HG02943 (cell line): ENCODE data around the gene POLDIP2.
A peak's percentile ranks its signal among the peaks of the same experiment; 100 is the strongest.

Source experiments
- ATAC-seq: cut with Tn5 transposase; IDR thresholded peaks from one replicate; pipeline ENCODE4 v1.9.1; 2021; ENCODE audit warnings: mild to moderate bottlenecking, low read depth, moderate library complexity; ENCODE audit not compliant: unreplicated experiment

POLDIP2 gene, protein sequence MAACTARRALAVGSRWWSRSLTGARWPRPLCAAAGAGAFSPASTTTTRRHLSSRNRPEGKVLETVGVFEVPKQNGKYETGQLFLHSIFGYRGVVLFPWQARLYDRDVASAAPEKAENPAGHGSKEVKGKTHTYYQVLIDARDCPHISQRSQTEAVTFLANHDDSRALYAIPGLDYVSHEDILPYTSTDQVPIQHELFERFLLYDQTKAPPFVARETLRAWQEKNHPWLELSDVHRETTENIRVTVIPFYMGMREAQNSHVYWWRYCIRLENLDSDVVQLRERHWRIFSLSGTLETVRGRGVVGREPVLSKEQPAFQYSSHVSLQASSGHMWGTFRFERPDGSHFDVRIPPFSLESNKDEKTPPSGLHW

DNA sequence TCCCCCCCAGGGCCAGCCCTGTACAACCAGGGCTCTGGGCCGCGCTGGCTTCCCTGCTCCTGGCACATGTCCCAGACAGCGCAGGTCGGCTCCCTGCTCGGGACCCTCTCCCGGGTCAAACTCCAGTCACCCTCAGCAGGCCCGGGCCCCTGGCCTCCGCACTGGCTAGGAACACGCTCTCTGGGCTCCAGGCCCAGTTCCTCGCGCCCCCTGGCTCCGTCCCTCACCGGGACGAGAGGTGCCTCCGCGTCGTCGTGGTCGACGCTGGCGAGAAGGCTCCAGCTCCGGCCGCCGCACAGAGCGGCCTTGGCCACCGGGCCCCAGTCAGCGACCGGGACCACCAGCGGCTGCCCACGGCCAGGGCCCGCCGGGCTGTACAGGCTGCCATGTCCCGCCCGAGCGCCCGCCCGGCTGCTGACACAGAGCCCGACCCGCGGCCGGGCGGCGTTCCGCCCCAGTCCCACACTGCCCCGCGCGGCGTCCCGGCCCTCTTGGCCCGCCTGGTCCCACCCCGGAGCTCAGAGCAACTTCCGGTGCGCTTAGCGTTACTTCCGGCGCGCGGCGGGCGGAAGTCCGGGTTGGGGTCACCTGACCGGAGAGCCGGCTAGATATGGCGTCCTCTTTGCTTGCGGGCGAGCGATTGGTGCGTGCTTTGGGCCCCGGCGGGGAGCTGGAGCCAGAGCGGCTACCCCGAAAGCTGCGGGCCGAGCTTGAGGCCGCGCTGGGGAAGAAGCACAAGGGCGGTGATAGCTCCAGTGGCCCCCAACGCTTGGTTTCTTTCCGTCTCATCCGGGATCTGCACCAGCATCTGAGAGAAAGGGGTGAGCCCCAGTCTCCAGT is at the start of gene POLDIP2:
Gene POLDIP2 (minus strand): TSS at position 467 of the 840 bp plus-strand sequence. CDS start 79 bp downstream, at position 388.
- peak; percentile 94 for ATAC-seq

DNA sequence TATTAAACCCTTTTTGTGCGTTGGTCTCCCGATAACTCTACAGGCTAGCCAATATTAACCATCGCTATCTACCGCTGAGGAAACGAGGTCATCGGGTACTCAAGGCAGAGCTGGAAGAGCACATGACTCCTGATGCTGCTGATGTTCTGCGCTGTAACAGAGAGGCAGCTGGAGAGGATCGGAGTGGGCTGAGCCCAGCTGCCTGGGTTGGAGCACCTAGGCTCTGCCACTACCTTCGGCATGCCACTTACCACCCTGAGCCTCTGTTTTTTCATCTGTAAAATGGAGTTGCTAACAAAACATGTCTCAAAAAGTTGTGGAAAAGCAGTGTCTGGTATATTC is 49.1 kb upstream of the POLDIP2 start:
- no peak for ATAC-seq

DNA sequence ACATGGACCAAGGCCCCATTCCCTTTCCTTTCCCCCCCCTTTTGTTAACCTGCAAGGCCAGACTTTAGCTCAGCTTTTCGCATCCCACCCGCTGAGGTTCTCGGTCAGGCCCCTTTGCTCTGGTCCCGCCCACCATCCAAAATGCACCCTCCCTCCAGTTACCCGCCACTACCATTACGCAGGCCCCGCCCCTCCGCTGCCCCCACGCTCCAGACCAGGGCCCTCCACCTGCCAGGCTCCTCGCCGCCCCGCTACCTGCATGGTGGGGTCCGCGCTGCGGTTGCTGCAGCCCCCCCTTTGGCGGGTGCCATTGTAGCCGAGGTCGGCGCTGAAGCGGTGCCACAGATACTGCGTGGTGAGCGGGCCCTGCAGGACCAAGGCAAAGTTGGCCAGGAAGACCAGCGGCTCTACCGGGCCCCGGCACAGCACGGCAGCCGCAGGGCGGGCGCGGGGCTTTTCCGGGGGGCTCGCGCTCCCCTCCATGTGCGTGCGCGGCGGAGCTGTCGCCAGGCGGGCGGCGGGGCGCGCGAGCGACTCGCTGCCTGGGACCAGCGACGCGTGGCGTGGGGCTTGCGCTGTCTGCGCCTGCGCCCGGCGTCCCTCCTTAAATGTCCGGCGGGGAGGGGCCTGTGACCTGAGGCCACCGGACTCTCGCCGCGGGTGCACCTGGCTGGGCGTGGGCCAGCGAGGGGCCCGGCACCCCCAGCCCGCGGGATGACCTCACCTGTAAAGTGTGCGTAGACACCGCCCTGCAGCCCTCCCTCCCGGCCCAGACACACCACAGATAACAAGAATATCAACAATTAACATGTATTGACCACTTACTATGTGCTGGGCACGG is 48.5 kb upstream of the POLDIP2 start, which contains the start of gene SLC46A1:
Gene SLC46A1 (minus strand): TSS at position 581 of the 841 bp plus-strand sequence. CDS start 98 bp downstream, at position 483.
- no peak for ATAC-seq

DNA sequence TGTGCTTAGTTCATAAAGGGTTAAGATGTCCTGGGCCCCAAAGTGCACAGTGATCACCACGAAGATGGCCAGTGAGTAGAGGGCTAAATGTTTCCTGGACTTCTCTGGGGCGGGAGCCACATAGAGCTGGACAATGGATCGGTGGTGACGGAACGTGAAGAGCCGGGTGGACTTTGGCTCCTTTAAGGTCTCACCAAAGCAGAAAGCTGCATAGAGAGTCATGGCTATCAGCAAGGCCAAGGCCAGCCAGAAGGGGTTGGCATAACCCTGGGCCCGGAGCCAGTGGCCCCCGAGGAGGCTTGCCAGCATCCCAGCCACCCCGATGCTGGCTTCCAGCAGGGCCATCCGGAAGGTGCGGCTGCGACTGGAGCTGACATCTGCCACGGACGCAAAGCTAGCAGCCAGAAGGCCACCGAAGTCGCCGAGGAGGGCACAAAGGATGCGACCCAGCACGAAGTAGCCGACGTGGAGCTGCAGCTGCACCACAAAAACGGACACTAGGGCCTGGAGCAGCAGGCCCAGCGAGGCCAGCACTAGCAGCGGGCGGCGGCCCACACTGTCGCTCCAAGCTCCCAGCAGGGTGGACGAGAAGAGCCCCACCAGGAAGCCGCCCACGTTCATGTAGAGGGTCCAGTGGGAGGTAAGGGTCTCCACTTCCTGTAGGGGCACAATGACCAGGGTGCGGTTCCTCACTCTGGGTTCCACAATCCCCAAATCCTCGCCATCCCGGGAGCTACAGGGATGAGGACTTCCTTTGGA is 47.7 kb upstream of the POLDIP2 start:
- ATAC-seq = no peak

DNA sequence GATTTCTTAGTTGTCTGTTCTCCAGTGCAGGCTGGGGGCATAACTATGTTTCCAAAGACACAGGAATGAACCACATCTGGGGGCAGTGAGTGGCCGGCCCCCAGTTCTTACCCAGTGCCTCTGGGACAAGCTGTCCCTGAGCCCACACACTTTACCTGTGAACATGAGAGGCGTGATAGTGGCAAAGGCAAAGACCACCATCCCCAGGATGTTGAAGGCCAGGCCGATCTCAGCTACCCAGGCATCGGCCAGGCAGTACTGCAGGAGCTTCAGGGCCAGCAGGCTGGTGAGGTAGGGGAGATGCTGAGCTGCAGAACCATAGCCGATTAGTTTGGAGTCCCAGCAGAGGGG is 47.1 kb upstream of the POLDIP2 start:
- ATAC-seq = no peak

DNA sequence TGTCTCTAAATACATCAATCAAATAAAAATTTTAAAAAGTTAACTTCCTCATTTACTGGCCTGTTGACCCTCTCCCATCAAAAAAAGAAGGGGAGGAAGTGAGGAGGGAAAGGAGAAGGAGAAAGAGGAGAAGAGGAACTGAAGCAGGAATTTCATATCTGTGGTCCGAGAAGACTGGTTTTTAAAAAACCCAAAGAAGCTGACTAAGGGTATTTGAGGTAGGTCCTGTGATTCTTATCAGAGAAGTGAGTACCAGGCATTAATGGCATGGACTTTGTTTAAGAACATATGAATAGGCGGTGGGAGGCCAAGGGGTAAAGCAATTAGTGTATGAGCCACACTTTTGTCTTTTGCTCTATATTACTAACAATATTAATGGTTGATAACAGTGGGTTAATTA is 46.7 kb upstream of the POLDIP2 start:
- ATAC-seq = no peak

DNA sequence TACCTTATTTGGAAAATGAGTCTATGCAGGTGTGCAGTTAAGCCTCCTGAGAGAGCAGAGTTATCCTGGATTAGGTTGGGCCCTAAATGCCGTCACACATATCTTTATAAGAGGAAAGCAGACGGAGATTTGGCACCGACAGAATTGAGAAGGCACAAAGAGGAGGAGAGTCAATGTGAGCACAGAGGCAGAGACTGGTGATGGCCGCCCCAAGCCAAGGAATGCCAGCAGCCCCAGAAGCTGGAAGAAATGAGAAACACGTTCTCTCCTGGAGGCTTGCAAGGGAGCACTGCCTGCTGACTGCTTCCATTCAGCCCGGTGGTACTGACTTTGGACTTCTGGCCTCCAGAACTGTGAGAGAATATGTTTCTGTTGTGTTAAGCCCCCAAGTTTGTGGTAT is 45.5 kb upstream of the POLDIP2 start:
- no peak for ATAC-seq

DNA sequence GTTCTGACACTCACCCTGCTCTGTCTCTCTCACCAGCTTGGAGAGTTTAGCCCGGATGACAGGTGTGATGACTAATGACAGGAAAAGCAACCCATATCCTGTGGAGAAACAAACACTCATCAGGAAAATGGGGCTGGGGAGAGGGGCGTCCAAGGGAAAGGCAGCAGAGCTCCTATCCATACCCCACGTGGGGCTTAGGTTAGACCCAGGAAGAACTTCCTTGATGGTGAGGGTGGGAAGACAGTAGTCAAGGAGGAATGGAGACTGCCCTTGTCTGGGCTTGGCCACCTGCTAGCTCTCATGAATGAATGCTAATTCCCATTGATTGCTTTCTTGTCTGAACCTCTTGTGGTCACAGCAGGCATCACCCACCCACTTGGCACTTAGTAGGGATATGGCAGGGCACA is 44.9 kb upstream of the POLDIP2 start:
- no peak for ATAC-seq

DNA sequence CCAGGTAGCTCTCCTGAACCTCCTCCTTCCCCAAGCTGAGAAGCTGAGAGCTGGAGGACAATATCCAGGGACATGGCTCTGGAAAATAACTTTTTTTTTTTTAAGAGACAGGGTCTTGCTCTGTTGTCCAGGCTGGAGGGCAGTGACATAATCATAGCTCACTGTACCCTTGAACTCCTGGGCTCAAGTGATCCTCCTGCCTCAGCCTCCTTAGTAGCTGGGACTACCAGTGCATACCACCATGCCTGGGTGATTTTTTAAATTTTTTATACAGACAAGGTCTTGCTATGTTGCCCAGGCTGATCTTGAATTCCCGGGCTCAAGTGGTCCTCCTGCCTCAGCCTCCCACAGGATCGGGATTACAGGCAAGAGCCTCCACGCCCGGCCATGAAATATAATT is 42.5 kb upstream of the POLDIP2 start:
- no peak for ATAC-seq

DNA sequence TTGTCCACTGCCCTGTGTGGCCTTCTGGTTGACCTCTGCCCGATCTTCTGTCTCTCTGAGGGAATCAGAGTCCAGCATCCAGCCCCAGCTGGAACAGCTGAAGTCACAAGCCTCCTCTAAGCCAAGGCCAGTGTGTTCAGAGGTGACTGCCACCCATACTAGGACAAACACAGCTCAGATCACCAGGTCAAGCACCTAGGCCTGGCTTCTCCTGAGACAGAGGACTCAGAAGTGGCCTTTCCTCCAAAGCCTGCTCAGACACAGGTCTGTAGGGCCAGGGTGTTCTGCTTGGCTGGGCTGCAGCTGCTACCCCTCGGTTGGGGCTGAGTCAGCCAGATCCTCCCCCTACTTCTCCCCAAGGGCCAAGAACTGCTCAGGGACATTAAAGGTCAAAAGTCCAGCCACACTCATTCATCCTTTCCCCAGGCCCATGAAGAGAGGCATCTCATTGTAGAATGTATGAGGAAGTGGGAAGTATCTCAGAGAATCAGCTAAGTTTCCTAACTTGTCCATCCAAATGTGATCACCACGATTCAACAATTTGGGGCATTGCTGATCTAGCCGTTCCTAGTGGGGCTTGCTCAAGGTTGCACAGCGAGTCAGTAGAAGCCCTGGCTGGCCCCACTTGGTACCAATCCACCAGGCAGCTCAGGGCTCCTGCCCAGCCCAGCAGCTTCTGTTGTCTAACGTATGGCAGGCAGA is 41.1 kb upstream of the POLDIP2 start:
- no peak for ATAC-seq

DNA sequence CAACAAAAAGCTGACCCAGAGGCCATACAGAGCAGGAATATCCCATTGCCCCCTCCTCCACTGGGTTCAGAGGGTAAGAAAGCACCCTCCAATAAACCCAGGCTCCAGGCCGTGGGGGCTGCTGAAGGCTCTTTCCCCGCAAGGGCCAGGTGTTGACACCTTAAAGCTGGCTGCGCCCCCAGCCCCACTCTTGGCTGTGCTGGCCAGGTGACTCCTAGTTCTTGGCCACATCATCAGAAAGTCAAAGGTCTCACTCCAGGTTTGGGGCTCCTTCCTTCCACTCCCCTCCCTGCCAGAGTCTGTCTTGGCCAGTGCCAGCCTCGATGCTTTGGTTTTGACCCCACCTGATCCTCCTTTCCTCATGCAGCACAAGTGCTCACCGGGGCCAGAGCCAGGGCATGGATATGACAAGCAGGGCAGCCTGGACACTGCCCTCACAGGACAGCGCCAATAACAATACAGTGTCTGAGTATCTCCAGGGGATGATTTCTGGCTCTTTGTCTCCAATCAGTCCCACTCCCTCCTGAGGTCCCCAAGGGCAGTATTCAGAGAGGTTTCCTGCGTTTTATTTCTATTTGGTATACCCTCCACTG is 40.5 kb upstream of the POLDIP2 start:
- ATAC-seq = no peak

DNA sequence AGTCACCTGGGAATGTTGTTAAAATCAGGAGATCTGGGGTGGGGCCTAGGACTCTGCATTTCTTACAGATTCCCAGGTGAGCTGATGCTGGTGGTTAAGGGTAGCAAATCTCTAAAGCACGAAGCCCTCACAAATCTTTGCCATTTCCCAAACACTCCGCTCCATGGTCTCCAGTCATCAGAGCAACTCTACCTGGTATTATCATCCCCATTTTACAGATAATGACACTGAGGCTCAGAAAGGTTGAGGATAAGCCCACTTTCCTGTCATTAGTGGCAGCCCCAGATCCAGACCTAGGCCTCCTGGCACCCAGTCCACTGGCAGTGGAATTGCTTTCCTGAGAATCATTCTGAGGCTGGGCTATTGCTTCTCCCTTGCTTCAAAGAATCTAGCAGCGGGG is 39.9 kb upstream of the POLDIP2 start:
- no peak for ATAC-seq

DNA sequence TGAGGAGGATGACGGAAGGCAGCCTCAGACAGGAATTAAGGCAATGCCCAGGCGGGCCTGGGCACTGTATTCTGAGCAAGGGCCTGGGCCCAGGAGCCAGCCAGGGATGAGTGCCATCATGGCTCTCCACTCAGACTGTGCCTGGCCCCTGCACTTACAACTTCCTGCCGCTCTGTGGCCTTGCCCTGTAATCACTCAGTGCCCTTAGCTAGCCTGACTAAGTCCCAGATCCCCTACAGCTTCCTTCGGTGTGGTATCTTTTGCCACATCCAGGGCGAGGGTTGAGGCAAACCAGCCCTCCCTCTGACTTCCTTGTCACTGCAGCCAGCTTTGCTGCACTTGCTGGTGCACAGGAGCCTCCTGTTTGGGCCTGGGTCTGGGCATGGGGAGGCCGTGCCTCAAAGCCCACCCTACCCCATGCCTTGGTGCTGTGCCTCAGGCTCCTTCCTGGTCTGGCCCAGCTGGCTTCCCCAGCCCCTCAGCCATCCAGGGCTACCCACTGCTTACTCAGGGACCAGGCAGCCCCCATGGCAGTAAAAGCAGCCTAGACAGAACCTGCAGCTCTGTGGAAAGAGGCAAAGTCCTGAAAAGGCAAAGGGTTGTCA is 39.4 kb upstream of the POLDIP2 start:
- no peak for ATAC-seq

DNA sequence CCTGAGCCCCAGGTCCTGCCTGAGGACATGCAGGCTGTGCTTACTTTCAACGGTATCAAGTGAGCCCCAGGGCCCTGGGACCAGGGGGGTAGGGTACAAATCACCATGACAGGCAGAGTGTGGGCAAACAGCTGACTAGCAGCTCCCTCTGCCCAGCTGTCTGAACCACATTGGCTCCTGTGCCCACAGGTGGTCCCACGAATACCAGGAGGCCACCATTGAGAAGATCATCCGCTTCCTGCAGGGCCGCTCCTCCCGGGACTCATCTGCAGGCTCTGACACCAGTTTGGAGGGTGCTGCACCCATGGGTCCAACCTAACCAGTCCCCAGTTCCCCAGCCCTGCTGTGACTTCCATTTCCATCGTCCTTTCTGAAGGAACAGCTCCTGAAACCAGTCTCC is 38.6 kb upstream of the POLDIP2 start:
- ATAC-seq = no peak

DNA sequence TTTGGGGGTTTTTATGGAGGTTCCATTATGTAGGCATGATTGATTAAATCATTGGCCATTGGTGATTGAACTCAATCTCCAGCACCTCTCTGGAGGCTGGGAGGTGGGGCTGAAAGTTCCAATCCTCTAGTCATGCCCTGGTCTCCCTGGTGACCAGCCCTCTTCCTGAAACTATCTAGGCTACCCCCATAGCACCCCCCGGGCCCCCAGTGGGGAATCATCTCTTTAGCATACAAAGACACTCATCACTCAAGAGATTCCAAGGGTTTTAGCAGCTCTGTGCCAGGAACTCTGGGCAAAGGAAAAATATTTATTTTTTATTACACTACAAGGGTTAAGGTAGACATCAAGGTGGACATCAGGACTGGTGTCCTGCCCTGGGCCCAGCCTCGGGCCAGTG is 38.1 kb upstream of the POLDIP2 start:
- ATAC-seq = no peak

DNA sequence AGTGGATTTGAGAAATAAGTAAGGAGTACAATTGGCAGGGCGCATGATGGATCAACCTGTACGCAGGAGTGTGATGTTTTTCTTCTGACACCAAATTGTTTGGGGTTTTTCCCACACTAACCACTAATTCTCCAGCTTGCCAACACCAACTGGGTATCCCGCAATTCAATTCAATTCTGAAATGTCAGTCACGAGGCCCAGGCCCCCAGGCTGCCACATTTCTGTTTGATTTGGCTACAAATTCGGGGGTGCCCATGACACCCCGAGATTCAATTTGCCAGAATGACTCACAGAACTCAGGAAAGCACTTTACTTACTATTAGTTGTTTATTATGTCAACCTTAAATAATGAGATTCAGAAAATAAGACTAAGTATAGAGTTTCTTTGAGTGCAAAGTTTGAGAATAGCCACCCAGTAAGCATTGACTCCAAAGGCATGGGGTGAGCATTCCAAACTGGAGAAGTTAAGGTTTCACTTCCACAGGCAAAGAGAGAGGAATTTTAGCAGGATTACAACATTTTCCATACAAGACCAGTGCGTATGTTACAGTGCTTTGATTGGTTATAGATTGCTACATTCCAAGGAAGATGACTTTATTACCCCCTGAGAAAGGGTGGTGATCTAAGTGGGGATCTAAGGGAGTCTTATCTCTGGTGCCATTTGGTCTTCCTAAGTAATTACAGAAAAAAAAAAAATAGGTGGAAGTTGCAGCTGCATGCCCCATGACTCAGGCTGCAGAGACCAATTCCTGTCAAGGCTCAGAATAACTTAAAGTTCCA is 37.2 kb upstream of the POLDIP2 start:
- ATAC-seq = no peak

DNA sequence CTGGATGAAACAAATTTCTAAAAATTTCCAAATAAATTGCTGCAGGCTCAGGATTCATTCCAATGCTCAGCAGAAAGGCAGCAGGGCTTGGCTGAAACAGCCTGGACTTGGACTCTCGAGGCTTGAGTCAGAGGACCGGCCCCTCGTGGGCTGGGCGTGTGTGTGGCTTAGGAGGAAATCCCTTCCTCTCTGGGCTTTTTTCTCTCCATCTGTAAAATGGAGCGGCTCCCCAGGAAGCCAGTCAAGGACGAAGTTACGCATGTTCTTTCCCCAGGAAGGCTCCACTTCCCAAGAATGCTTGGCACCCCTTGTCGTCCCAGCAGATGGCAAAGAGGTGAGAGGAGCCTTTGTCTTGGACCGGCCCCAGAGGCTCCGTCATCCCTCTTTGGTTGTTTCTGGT is 35.2 kb upstream of the POLDIP2 start:
- ATAC-seq = no peak

DNA sequence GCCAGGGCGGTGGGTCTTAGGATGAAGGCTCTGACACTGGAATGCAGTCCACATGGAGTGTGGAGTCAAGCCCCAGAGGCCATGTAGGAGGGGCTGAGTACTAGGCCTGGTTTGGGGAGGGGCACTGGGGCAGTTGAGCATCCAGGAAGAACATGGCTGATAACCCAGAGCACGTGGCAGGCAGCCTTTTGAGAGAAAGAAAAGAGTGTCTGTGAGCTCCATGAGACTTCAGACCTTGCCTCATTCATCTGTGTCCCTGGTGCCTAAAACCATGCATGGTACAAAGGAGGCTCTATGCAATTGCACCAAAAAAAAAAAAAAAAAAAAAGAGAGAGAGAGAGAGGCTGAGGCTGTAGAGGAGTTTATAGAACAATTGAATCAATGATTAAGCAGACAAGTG is 34.1 kb upstream of the POLDIP2 start:
- ATAC-seq = no peak
